GM21825 (cell line): ENCODE data around the gene WDR59.
"Not testable (repeated sequence)": the region's sequence is repeated elsewhere in the genome, so short reads cannot be mapped to it uniquely, and the experiment has no call there.

Experiments
- ATAC-seq: cut with Tn5 transposase; IDR thresholded peaks from one replicate; pipeline ENCODE4 v1.9.1; 2021; ENCODE audit warnings: mild to moderate bottlenecking, moderate library complexity; ENCODE audit not compliant: unreplicated experiment

Gene WDR59

GRCh38 chr16:74909665-74910064 lies 75.3 kb downstream of the WDR59 start:
- no peak for ATAC-seq

- ATAC-seq = not testable (repeated sequence)
These were observed 76.2 kb downstream of the WDR59 start for GRCh38 chr16:74908759-74909158.

GRCh38 chr16:74903901-74904678 lies 80.8 kb downstream of the WDR59 start:
- no peak for ATAC-seq

DNA sequence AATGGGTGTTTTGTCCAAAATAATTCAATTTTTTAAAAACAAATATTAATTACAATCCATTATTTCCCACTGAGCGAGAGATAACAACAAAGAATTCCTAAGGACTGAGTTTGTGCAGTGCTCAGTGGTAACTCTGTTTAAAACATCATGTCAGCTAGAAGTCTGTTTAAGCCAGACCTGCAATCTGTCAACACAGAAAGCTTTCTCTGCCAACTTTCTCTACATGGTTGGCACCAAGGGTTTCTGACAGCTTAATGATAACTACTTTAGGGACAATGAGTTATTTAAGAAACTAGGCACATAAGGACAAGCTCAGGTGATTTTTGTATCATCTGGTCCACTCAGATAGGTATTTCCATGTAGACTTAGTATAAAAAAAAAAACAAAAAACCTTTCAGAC lies 81.8 kb downstream of the WDR59 start:
- ATAC-seq = no peak

GRCh38 chr16:74902161-74902560 lies 82.8 kb downstream of the WDR59 start:
- no peak for ATAC-seq

DNA sequence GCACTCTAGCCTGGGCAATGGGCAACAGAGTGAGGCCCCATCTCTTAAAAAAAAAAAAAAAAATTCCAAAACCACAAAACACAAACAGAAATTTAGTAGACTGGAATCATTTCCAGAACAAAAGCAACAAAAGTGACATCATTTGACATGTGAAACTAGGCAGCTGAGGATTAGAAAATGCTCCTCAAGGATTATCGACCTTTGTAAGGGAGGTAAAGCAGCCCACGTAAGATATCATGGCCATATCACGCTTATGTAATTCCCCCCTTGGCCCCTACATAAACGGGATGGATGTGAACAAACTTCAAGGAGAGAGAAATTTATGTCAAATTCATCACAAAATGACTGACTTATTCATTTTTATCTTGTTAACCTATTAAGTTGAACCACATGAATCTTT lies 83.3 kb downstream of the WDR59 start:
- ATAC-seq = no peak

GRCh38 chr16:74899816-74900215 lies 85.1 kb downstream of the WDR59 start:
- no peak for ATAC-seq

- no peak for ATAC-seq
These were observed 86.3 kb downstream of the WDR59 start for GRCh38 chr16:74898659-74899058.

DNA sequence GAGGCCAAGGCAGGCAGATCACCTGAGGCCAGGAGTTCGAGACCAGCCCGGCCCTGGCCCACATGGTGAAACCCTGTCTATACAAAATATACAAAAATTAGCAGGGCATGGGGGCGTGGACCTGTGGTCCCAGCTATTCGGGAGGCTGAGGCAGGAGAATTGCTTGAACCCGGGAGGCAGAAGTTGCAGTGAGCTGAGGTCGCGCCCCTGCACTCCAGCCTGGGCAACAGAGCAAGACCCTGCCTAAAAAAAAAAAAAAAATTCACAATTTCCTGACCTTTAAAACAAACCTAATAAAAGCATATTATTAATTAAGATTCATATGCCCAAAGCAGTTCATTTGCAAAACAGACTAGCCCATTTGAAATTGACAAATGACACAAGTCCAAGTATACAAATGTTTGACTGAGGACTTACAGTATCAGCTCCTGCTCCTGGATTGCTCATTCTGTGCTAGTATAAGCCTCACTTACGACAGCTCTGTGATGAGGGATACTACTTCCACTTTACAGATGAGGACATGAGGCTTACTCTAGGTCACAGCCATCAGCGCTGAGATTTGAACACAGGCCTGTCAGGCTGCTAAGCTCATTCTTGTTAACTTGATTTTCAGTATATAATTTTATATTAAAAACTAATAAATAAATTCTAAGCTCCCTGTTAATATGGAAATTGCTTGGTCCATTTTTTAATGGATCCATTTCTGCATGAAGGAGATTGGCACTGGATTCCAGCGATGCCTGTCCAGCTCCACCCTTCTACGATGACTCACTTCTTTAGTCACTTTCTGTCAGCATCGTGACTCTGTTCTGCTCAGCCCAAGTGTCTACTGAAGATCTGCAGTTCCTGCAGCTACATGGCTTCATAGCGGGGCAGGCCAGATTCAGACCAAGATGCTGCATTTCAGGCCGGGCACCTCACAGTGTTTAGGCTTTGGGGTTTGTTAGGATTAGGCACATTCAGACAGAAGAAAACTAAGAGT lies 88.2 kb downstream of the WDR59 start:
- ATAC-seq = no peak

GRCh38 chr16:74893541-74893940 lies 91.4 kb downstream of the WDR59 start:
- ATAC-seq = no peak

DNA sequence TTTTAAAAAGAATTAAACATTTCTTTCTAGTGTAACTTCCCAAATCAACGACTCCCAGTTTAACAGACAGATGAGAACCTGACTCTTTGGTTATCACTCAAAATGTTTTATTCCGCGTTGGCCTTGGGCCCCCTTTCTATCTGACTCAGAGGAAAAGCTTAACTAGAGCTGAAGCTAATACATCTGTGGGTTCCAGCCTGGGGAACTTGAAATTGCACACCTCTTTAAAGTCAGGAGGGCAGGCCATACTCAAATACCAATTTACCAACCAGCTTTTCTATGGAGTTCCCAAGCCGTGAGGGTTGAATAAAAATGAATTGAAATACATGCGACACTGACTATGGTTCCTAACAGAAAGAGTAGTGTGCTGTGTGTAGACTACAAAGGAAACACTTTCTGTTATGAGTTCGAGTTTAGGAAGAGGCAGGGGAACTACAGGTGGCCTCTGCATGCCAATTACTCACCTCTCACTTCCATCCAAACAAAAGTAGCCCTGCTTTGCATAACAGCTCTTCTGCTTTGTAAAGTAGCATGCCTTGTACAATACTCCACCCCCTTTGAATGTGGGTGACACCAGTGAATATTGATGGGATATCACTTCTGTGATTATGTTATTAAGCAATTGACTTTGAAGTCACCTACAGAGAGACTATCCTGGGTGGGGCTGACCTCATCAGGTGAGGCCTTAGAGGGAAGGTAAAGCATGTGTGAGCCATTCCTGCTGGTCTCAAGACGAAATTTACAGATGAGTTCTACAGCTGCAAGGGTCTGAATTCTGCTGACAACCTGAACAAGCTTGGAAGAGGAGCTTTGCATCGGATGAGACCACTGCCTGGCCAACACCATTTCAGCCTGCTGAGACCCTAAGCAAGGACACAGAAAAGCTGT lies 92.1 kb downstream of the WDR59 start:
- ATAC-seq = no peak

DNA sequence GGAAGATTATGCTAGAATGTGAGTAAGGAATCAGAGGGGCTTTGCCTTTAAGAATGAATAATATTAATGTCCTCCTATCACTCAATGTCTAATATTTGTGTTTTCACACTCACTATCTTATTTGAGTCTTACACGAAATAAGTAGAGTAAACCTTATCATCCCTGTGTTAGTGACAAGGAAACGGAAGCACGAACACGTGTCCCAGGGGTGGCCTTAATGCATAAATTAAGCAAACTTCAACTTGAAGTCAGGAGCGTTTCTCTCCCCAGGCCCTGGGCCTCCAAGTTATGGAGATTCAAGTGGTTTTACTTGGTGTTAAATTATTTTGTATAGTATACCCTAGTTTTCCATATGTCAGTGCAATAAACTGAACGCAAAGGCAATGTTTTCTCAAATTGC lies 96.0 kb downstream of the WDR59 start:
- no peak for ATAC-seq

GRCh38 chr16:74888232-74888862 lies 96.6 kb downstream of the WDR59 start:
- no peak for ATAC-seq

GRCh38 chr16:74887084-74887483 lies 97.8 kb downstream of the WDR59 start:
- ATAC-seq = no peak

DNA sequence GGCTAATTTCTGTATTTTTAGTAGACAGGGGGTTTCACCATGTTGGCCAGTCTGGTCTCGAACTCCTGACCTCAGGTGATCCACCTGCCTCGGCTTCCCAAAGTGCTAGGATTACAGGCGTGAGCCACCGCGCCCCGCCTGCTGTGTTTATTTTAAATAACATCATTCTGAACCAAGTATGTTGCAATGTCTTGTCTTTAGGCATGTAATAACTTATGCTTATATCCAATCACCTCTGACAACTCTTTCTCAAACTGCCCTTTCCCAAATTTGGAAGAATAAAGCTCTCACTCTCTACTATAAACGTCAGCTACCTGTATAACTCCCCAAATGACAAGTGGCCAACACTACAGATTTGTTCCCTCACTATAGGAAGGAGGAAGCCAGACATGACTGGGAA lies 107.2 kb downstream of the WDR59 start:
- ATAC-seq = no peak

DNA sequence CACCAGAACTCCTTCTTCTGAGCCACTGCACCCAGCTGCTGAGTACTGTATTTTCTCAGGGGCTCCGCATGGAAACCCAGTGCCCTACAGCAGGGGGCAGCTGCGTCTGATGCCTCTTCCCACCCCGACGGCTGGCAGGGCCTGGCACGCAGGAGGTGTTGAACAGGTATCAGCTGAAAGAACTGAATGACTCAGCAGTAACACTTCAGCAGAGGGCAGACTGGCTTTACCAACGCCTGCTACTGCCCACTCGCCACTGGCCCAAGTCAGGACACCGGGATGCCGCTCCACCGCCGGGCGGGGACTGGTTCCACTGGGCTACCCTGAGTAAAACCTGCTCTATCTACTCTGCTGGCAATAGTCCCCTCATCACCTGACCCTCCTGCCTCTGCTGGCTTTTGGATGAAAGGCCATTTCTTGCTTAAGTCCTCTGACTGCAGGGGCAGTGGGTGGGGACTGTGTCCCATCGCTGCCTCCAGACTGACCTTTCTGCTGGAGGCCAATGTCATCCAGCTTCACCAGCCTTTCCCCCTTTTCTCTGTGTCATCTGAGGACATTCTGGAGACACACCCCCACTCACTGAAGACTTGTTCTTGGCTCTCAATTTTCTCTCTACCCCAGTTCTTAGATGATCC lies 109.9 kb downstream of the WDR59 start:
- no peak for ATAC-seq

DNA sequence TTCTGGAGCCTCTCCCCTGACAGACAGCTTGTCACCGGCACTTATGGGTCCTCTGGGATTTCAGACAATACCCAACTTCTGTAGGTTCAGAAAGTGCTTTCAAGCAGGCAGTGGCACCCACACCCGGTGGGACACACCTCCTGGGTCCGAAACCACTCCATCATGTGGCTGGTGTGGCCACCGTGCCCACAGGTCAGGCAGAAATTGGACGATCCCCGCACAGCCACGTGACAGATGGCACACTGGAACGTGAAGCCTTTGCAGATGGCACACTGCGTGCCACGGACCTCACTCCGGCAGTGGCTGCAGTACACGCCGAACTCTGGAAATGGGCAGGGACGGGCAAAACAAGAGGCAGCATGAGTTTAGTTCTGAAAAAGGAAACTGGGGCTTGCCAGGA lies 110.8 kb downstream of the WDR59 start:
- no peak for ATAC-seq

DNA sequence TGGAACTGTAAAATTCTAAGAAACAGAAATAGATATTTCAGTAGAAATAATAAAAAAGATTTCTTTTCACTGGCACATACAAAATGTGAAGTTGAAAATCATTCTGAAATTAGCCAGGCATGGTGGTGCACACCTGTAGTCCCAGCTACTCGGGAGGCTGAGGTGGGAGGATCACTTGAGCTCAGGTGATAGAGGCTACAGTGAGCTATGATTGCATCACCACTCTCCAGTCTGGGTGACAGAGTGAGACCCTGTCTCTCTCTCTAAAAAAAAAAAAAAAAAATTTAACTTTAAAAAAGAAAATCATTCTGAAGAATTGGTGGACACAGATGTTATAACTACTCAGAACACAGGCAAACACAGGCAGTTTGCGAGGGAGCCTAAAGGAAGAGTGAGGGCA lies 112.6 kb downstream of the WDR59 start:
- ATAC-seq = no peak

DNA sequence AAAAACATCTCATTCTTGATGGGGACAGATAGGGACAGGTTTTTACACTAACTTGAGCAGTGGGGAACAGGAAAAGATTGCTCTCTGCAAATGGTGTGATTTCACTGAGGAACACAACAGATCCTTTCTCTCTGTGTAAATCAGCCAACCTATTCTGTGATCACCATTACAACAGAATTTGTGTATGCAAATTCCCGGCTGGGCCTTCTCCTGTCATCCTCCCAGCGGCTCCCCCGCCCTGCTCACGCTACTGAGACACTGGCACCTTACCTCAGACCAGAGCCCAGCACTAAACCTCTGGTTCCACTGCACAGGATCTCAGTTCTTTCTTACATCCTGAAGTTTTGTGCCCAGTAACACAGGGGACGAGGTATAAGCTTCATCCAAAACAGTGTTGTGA lies 113.3 kb downstream of the WDR59 start:
- ATAC-seq = no peak

DNA sequence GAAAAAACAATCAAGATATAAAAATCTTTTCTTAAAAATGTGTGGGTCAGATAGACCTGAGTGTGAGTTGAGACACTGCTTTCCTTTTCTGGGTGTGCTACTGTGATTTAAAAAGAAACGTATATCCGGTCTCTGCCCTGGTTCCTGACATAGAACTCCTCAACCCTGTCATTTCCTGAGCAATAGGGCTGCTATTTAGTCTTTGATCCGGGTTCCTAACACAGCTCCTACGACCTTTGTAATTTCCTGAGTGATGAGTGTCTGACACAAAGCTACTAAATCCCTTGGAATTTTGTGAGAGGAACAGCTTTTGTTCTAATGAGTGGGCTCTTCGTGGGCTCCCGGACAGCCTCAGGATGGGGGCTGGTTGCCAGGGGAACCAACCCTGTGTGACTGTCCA lies 116.4 kb downstream of the WDR59 start:
- ATAC-seq = no peak
